Measurements from ENCODE around the gene CMTM4. TPM values are rescaled to one million over a fixed set of nuclear protein-coding genes. Genes with fewer than 3 reads are reported as not detected.

Gene CMTM4
- polyA plus RNA-seq, 1 donor from 2014 or later: 27.2 TPM

- Histone ChIP-seq H3K9me3 (ENCODE audit: low read length) (no peaks in the 10 kb centered on the region), H2AFZ (ENCODE audit: low read depth, low read length) (no peak overlapping the region), H3K9me2 (ENCODE audit: insufficient read depth, low read length) (no peaks in the 10 kb centered on the region), H3K4me2 (ENCODE audit: low read length) (no peak overlapping the region), H3K27me3 (ENCODE audit: insufficient read depth, low read depth, low read length) (no peaks in the 10 kb centered on the region), H4K20me1 (ENCODE audit: insufficient read depth) (no peaks in the 10 kb centered on the region), H3K27ac (ENCODE audit: low read length) (no peak overlapping the region), H3K36me3 (ENCODE audit: insufficient read depth, low read length) (no peaks in the 10 kb centered on the region), H3K4me3 (ENCODE audit: low read length) (no peak overlapping the region), H3K9ac (ENCODE audit: low read length) (no peak overlapping the region), H3F3A (ENCODE audit: insufficient read depth, low read length, poor library complexity, severe bottlenecking) (no peaks in the 10 kb centered on the region), H3K79me2 (replicated peaks; ENCODE audit: insufficient read depth, low read length) (no peaks in the 10 kb centered on the region)
- no peak for TF ChIP-seq POLR2AphosphoS5 (IDR thresholded peaks at IDR 0.05)
- TF ChIP-seq MXI1 (conservative IDR thresholded peaks at IDR 0.05; ENCODE audit: poor library complexity, severe bottlenecking): no peak
- no peak for TF ChIP-seq TAF1 (IDR thresholded peaks at IDR 0.05; ENCODE audit: low read depth)
- TF ChIP-seq EP300 (conservative IDR thresholded peaks at IDR 0.05; ENCODE audit: poor library complexity, severe bottlenecking): no peak
Observed at GRCh38 chr16:66600477-66600876, 96.1 kb downstream of the CMTM4 start.

- Histone ChIP-seq H3K36me3 (ENCODE audit: insufficient read depth, low read length) (no peaks in the 10 kb centered on the region), H3K9me2 (ENCODE audit: insufficient read depth, low read length) (no peaks in the 10 kb centered on the region), H3K4me2 (ENCODE audit: low read length) (no peak overlapping the region), H3K9me3 (ENCODE audit: low read length) (no peaks in the 10 kb centered on the region), H3F3A (ENCODE audit: insufficient read depth, low read length, poor library complexity, severe bottlenecking) (no peaks in the 10 kb centered on the region), H4K20me1 (ENCODE audit: insufficient read depth) (no peaks in the 10 kb centered on the region), H3K27ac (ENCODE audit: low read length) (no peak overlapping the region), H3K79me2 (replicated peaks; ENCODE audit: insufficient read depth, low read length) (no peaks in the 10 kb centered on the region), H2AFZ (ENCODE audit: low read depth, low read length) (no peak overlapping the region), H3K4me3 (ENCODE audit: low read length) (no peak overlapping the region), H3K9ac (ENCODE audit: low read length) (no peak overlapping the region), H3K27me3 (ENCODE audit: insufficient read depth, low read depth, low read length) (no peaks in the 10 kb centered on the region)
- TF ChIP-seq REST (IDR thresholded peaks at IDR 0.05; ENCODE audit: borderline replicate concordance) (no peak), EZH2 (IDR thresholded peaks at IDR 0.05; ENCODE audit: borderline replicate concordance, insufficient read depth, low read length, poor library complexity, severe bottlenecking) (no peak), TAF1 (IDR thresholded peaks at IDR 0.05; ENCODE audit: low read depth) (no peak), EP300 (conservative IDR thresholded peaks at IDR 0.05; ENCODE audit: poor library complexity, severe bottlenecking) (no peak)
Observed at GRCh38 chr16:66599726-66600125, 96.8 kb downstream of the CMTM4 start.

- Histone ChIP-seq H3K27me3 (ENCODE audit: insufficient read depth, low read depth, low read length) (no peaks in the 10 kb centered on the region), H3K4me2 (ENCODE audit: low read length) (no peak overlapping the region), H3K4me3 (ENCODE audit: low read length) (no peak overlapping the region), H3K36me3 (ENCODE audit: insufficient read depth, low read length) (no peaks in the 10 kb centered on the region), H3K9ac (ENCODE audit: low read length) (no peak overlapping the region), H3F3A (ENCODE audit: insufficient read depth, low read length, poor library complexity, severe bottlenecking) (no peaks in the 10 kb centered on the region), H2AFZ (ENCODE audit: low read depth, low read length) (no peak overlapping the region), H3K9me2 (ENCODE audit: insufficient read depth, low read length) (no peaks in the 10 kb centered on the region), H3K27ac (ENCODE audit: low read length) (no peak overlapping the region), H3K9me3 (ENCODE audit: low read length) (no peaks in the 10 kb centered on the region), H3K79me2 (replicated peaks; ENCODE audit: insufficient read depth, low read length) (no peaks in the 10 kb centered on the region), H4K20me1 (ENCODE audit: insufficient read depth) (no peaks in the 10 kb centered on the region)
- TF ChIP-seq MXI1 (conservative IDR thresholded peaks at IDR 0.05; ENCODE audit: poor library complexity, severe bottlenecking) (no peak), REST (IDR thresholded peaks at IDR 0.05; ENCODE audit: borderline replicate concordance) (no peak), TAF1 (IDR thresholded peaks at IDR 0.05; ENCODE audit: low read depth) (no peak), CTCF (IDR thresholded peaks at IDR 0.05; ENCODE audit: poor library complexity, severe bottlenecking) (no peak)
Observed at GRCh38 chr16:66598111-66598510, 98.4 kb downstream of the CMTM4 start.
